ENCODE measurements around the gene TMEM242.
"Not testable (repeated sequence)": the region's sequence is repeated elsewhere in the genome, so short reads cannot be mapped to it uniquely, and the experiment has no call there.

Gene TMEM242

DNA sequence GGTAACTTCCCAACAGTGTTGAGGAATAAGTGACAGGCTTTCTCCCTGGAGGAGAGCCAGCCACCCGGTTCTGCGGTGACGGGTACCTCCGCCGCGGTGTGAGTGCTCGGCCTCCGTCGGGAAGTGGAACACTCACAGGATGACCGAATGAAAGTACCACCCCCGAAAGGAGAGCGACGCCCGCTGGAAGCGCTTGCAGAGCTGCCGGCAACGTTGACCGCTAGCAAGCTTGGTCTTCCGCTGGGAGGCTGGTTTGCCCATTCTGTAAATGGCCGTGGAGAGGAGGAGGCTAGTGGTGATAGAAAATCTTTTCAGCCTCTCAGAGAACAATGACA lies 614 bp upstream of the TMEM242 start:
- peak in 1 of 2 experiments; percentile 22 for DNase-seq (ENCODE audit: low read depth in 2 of 2)

DNA sequence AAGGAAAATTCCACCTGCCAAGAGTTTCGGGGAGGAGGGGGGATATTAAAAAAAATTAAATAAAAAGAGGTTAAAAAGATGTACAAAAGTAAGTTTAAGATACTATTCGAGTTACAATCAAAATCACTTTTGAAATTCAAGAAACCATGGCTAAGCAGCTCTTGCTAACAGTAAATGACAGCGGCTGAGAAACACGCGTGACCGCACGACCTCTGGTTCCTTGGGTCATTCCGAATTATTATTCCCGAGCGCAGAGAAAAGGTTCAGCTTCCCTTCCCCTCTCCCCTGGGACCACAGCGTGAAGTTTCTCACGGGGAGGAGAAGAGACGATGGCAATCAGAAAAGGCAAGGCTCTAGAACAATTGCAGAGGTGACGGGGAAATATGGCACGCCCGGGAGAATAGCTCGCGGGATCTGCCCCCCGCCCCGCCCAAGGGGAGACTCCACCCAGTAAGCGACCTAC lies 496 bp downstream of the TMEM242 start:
- DNase-seq (ENCODE audit: low read depth in 2 of 2) = peak in 1 of 2 experiments; percentile 77

DNA sequence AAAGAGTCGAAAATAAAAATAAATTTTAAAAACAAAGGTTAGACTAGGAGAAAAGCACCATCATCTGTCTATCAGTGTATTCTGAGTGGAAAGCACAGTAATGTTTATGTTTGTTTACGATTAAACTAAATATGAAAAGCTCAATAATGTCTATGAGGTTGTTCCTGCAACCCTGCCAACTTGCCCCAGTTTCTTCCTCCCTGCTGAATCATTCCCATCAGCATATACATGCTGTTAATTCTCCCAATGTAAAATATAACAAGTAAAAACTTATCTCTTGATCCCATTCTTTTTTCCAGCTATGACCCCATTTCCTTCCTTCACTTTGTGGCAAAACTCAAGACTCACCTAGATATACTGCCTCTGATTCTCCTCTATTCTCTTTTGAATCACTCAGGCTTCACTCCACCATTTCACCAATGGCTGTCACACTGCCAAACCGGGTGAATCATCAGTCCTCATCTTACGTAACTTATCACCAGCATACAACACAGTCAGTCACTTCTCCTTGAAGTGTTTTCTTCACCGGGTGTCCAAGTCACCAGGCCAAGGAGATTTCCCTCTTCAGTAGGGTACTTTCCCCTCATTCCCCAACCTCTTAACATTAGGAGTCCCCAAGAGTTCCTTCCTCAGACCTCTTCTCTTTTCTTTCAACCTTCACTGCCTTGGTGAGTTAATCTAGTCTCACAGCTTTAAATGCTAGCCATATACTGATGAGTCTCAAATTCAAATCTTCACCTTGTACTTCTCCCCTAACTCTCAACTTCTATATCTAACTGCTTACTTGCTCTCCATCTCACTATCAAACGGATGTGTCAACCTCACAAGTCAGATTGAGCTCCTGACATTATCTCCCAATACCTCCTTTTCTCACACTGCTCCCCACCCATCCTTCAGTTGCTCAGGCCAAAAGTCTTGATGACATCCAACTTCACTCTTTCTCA lies 6.2 kb downstream of the TMEM242 start:
- DNase-seq (ENCODE audit: low read depth in 2 of 2) = peak in 1 of 2 experiments; percentile 8

DNA sequence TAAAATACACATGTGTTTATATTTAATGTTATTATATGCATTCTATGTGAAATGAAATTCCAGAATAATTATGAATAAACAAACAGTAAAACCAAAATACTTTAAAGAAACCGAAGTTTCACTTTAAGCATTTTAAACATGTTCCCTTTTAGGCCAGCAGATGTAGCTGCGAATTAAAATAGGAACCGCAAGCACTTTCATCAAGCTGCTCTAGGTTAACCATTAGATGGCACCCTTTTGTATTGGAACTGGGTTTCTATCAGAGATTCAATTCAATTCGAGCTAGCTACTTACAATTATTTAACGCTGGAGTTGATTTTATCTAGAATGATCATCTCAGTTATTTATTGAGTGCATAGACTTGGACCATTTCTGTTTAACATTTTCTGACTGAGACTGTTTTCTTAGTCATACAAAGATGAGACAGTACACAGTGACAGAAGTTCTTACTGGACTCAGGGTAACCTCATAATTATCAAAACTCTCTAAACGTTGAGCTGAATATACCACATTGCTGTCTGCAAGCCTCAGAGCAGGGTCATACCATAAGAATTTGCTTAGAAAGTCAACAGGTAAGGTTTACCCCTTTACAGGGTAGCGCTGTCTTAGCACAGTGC lies 8.5 kb downstream of the TMEM242 start:
- no peak for DNase-seq (ENCODE audit: low read depth in 2 of 2)

DNA sequence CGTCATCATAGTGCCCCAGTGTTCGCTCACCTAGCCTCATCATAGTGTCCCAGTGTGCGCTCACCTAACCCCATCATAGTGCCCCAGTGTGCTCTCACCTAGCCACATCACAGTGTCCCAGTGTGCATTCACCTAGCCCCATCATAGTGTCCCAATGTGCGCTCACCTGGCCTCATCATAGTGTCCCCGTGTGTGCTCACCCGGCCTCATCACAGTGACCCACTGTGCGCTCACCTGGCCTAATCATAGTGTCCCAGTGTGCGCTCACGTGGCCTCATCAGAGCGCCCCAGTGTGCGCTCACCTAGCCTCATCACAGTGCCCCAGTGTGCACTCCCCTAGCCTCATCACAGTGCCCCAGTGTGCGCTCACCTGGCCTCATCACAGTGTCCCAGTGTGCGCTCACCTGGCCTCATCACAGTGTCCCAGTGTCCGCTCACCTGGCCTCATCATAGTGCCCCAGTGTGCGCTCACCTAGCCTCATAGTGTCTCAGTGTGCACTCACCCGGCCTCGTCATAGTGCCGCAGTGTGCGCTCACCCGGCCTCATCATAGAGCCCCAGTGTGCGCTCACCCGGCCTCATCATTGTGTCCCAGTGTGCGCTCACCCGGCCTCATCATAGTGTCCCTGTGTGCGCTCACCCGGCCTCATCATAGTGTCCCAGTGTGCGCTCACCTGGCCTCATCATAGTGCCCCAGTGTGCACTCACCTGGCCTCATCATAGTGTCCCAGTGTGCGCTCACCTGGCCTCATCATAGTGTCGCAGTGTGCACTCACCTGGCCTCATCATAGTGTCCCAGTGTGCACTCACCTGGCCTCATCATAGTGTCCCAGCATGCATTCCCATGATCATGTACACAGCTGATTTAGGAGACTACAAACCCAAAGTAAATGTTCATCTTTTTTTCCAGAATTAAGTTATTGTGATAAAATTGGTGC lies 9.5 kb downstream of the TMEM242 start:
- no peak for DNase-seq (ENCODE audit: low read depth in 2 of 2)

DNA sequence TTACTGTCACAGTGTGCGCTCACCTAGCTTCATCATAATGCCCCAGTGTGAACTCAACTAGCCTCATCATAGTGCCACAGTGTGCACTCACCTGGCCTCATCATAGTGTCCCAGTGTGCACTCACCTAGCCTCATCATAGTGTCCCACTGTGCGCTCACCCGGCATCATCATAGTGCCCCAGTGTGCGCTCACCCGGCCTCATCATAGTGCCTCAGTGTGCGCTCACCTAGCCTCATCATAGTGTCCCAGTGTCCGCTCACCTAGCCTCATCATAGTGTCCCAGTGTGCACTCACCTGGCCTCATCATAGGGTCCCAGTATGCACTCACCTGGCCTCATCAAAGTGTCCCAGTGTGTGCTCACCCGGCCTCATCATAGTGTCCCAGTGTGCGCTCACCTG lies 10.6 kb downstream of the TMEM242 start:
- DNase-seq (ENCODE audit: low read depth in 2 of 2) = no peak

DNA sequence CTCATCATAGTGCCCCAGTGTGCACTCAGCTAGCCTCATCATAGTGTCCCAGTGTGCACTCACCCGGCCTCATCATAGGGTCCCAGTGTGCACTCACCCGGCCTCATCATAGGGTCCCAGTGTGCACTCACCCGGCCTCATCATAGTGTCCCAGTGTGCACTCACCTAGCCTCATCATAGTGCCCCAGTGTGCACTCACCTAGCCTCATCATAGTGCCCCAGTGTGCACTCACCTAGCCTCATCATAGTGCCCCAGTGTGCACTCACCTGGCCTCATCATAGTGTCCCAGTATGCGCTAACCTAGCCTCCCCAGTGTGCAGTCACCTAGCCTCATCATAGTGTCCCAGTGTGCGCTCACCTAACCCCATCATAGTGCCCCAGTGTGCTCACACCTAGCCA lies 12.6 kb downstream of the TMEM242 start:
- DNase-seq (ENCODE audit: low read depth in 2 of 2) = not testable (repeated sequence)

DNA sequence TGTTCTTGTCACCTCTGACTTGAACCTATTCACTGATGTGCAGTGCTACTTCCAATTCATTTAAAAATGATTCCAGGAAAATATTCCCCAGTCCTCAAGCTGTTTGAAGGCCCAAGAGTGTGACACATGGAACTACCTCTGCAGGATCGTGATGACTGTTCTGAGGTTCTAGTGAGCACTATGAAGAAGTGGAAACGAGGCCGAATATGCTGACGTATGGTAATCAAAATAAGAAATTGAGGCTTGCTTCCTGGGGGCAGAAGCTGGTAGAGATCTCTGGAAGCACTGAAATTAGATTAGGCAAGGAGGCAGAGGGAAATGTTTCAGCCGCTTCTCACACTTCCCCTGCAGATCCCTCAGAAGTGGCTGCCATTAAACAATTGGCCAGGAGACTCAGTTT lies 15.7 kb downstream of the TMEM242 start:
- DNase-seq (ENCODE audit: low read depth in 2 of 2) = no peak

DNA sequence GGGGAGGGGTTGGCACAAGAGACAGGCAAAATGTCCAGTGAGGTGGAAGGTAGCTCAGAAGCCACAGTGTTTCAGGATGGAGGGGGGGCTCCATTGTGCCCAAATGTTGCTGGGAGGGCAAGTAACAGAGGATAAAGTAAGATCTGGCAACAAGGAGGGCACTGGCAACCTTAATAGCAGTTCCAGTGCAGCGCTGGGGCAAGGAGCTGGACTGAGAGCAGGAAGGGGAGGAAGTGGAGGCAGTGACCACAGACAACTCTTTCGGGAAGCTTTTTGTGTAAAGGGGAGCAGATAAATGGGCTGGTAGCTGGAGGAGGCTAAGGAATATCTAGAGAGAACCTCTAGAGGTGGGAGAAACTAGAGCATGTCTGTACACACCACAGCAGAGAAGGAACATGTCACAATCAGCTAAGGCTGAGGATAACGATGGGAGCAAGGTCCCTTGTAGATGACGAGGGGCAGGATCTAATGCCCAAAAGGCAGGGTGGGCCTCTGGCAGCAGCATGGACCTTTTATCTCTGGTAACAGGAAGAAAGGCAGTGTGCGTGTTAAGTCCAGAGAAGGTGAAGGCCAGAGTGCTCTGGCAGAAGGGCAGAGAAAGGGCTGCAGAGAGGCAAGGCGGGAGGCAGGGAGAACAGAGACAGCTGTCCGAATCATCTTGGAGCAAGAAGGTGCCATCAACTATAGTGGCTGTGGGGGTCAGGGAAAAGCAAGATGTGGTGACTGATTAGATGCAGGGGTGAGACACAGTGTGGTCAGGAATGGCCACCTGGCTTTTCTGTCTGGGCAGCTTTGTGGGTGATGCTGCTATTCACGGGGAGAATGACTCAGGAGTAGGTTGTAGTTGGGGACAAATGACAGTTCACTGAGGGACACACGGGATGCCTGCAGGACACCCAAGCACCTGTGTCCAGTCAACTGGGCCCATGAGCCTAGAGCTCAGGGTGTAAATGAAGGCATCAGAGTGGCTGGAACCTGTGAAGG lies 17.4 kb downstream of the TMEM242 start:
- DNase-seq (ENCODE audit: low read depth in 2 of 2) = no peak

DNA sequence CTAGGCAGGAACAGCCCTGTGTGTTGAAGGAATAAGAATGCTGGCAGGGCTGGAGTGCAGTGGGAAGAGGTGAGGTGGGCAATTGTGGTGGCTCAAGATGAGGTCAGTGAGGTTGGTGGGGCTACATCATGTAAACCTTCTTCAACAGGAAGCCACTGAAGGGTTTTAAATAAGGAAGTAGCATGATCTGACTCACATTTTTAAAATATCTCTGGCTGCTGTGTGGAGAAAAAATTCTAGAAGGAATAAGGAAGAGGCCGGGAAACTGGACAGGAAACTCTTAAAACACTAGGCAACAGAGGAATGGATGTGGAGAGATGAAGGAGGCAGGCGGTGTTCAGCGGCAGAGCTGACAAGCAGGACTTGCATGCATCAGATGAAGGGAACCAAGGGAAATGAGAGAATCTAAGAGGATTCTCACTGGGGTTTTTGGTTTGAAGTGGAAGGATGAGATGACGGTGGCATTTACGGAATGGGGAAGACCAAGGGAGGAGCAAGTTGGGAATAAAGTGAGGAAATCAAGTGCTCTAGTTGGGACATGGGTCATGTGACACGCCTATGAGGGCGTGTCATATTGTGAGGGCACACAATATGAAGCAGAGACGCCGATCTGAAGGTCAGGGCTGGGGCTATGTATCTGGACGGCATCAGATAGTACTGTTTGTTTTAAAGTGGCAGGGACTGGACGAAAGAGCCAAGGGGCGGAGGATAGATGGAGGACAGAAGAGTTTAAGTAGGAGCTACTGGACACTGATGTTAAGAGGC lies 18.2 kb downstream of the TMEM242 start:
- DNase-seq (ENCODE audit: low read depth in 2 of 2) = no peak

DNA sequence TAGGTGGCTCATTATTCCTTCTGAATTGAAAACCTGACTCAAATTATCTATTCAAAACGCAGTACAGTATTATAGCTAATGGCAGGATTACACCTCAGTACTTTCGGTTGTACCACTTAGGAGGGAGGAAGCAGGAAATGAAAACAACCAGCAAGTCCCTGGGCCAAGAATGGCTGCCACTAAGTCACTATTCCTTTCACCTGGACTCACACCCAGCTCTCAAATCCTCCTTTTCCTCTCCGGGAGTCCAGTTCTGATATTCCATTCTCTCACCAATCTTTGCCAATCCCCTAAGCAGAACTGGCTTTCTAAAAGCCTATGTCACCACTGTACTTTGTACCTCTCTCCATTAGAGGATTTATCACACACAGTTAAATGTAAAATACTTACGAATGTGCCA lies 20.6 kb downstream of the TMEM242 start:
- DNase-seq (ENCODE audit: low read depth in 2 of 2) = no peak

DNA sequence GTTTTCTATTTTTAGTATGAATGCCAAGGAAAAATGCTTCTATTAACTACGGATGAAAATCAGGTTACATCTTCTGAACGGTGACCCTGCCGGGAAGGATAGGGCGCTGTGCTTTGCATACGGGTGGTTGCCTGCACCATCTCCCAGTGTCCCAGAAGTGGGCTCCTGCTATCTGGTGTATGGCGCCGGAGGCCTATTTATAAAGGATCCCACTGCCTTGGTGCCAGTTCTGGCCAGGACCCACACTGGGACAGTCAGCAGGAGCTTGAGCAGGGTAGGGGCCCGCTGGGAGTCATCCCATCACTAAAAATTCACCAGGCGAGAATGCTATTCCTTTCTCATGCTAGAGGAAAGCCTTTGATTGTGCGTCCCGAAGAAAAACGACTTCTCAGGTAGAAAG lies 22.9 kb downstream of the TMEM242 start:
- DNase-seq (ENCODE audit: low read depth in 2 of 2) = no peak

DNA sequence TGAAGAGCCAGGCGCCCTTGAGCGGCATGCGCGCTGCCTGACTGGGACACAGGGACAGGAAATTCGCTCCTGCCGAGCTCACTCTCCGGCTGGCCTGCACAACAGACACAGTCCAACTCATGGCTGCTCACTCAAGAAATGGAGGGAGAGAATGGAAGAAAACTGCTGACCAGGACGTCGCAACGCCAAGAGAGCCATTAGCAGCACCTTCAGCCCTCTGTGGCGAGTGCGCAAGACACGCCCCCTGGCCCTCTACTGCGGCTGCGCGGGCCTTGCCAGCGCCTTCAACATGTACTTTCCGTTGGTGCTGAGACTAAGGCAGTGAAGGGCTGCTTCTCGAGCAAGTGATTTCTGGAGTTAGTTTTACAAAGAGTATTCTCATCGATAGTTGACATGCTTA lies 23.3 kb downstream of the TMEM242 start:
- DNase-seq (ENCODE audit: low read depth in 2 of 2) = no peak

DNA sequence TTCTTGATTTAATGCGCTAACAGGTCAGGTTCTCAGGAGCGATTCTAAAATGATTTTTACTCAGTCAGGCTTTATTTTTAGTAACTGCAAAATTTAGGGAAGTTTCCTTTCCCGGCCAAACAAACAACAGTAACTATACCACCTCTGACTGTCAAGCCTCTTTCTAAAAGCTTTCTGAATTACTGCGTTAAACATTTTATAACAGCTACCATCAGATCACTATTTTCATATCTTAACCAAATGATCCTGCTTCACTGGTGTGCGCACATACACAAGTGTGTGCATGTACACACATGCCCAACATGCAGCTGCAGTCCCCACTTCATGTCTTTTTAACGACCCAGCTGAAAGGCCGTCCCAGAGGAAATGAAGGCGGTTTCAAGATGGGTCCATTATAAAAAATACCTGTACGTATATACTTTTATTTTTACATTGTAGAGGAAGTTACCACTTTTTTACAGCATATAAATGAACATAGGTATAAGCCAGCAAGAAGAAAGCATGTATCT lies 25.0 kb downstream of the TMEM242 start:
- no peak for DNase-seq (ENCODE audit: low read depth in 2 of 2)

DNA sequence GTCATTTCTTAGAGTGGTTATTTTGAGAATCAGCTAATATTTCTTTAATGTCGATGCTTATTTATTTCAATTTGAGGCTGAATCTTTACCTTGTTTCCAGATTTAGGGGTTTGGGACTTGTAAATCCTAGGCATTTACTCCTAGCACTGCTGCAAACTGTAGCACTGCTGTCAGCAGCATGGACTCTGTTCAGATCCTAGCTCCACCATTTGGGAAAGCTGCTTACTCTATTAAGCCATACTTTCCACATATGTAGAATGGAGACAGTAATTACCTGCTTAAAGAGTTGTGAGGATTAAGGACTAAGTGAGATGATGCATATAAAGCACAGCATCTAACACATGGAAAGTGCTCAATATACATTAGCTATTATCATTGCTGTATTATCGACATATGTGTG lies 28.7 kb downstream of the TMEM242 start:
- no peak for DNase-seq (ENCODE audit: low read depth in 2 of 2)

DNA sequence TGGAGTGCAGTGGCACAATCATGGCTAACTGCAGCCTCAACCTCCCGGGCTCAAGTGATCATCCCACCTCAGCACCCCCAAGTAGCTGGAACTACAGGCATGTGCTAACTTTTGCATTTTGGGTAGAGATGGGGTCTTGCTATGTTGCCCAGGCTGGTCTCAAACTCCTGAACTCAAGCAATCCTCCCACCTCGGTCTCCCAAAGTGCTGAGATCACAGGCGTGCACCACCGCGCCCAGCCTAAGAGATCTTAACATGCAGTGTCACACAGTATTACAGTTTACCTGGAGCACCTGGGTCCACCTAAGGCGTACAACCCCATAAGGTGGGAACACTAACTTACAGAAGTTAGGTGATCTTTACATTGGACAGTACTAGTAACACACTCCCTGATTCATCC lies 29.5 kb downstream of the TMEM242 start:
- DNase-seq (ENCODE audit: low read depth in 2 of 2) = no peak

DNA sequence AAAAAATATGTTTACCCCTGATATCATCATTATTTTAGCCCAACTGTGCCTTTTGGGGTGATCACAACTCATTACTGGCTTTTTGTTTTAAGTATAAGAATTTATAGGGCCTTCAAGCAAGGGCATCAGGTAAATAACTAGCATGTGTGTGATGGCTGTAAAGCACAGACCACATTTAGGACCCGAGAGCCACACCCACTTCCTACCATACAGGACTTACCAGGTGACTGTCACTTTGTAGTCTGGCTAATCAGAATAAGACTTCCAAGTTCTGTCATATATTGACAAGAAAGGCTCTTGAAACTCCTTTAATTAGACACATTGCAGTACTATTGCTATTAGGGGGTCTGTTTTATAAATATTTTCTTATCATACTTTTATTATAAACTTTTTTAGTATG lies 31.1 kb downstream of the TMEM242 start:
- DNase-seq (ENCODE audit: low read depth in 2 of 2) = no peak

DNA sequence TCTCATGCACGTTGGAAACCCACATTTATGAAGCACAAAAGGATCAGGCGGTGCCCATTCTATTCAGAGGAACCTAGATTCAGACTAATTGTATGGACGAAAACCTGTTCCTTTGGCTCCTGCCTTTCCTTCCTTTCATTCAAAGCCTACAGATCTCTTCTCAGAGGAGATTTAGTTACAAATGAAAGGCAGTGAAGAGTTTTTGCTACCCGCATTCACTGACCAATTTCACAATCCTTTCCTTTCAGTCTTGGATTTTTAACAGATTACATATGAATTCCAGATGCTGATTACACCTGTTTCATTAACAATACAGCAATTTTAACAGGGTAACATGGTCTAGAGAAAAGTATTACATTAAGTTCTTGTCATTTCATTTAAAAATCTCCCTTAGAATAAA lies 32.0 kb downstream of the TMEM242 start:
- no peak for DNase-seq (ENCODE audit: low read depth in 2 of 2)

DNA sequence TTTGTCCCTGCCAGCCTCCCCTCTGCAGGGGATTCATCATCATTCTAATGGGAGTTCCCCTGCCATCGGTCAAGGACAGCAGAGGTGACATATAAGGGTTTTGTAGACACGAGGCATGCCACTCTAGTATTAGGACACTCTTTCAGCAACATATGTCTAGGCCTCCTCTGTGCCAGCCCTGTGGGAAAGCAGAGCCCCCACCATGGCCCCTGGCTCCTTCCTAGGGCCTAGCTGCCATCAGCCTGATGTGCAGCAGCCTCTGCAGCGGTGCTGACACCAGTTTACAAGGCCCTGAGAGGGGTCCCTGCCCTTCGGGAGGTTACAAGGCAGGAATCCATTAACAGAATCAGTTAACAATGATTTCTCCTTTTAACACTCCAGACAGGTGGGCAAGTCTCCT lies 32.5 kb downstream of the TMEM242 start:
- DNase-seq (ENCODE audit: low read depth in 2 of 2) = no peak

DNA sequence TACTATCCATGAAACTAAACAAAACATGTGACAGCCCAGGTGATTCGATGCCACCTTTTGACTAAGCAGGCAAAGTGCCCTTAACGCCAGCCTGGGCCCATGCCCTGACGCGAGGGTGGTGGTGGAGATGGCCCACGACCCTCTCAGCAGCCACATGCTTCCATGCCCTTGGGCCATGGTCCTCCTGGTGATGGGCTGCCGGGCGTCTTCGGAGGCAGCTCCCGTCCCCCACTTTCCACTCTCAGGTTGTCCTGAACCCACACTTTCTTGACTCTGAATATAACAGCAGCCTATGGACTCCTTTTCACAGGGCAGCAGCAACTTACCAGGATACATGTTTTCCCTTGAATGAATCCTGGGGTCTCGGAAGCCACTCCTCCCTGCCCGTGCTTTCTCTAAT lies 33.6 kb downstream of the TMEM242 start:
- no peak for DNase-seq (ENCODE audit: low read depth in 2 of 2)
